Left hindlimb (tissue), 1 donor: ENCODE data around the gene SMAD7.
A peak's percentile ranks its signal among the peaks of the same experiment; 100 is the strongest.

Experiments used
- DNase-seq: peaks from one replicate; pipeline ENCODE4 v3.0.0-alpha.2; 2018

Gene SMAD7

GRCh38 chr18:48893061-48893607 lies 57.6 kb downstream of the SMAD7 start:
- no peak for DNase-seq

GRCh38 chr18:48892146-48892855 lies 58.5 kb downstream of the SMAD7 start:
- no peak for DNase-seq

- DNase-seq, result no peak
These were observed 59.0 kb downstream of the SMAD7 start for GRCh38 chr18:48891721-48892120.

GRCh38 chr18:48889981-48890762 lies 60.6 kb downstream of the SMAD7 start:
- DNase-seq, result no peak

- DNase-seq, result peak; percentile 75
These were observed 61.4 kb downstream of the SMAD7 start for GRCh38 chr18:48889115-48889941.

- no peak for DNase-seq
These were observed 62.0 kb downstream of the SMAD7 start for GRCh38 chr18:48888773-48889080.

GRCh38 chr18:48887905-48888772 lies 62.6 kb downstream of the SMAD7 start:
- no peak for DNase-seq

GRCh38 chr18:48887294-48887904 lies 63.4 kb downstream of the SMAD7 start:
- no peak for DNase-seq

GRCh38 chr18:48886520-48887293 lies 64.1 kb downstream of the SMAD7 start:
- DNase-seq, result no peak

GRCh38 chr18:48885924-48886400 lies 64.8 kb downstream of the SMAD7 start:
- no peak for DNase-seq

- no peak for DNase-seq
These were observed 65.4 kb downstream of the SMAD7 start for GRCh38 chr18:48885266-48885923.

- DNase-seq, result no peak
These were observed 66.0 kb downstream of the SMAD7 start for GRCh38 chr18:48884771-48885170.

GRCh38 chr18:48884306-48884705 lies 66.5 kb downstream of the SMAD7 start:
- DNase-seq, result no peak

- no peak for DNase-seq
These were observed 68.4 kb downstream of the SMAD7 start for GRCh38 chr18:48882379-48882778.

- DNase-seq, result no peak
These were observed 69.8 kb downstream of the SMAD7 start for GRCh38 chr18:48880931-48881330.

- no peak for DNase-seq
These were observed 71.7 kb downstream of the SMAD7 start for GRCh38 chr18:48879008-48879431.

- no peak for DNase-seq
These were observed 72.3 kb downstream of the SMAD7 start for GRCh38 chr18:48878471-48878870.

- DNase-seq, result no peak
These were observed 72.8 kb downstream of the SMAD7 start for GRCh38 chr18:48877941-48878340.

- no peak for DNase-seq
These were observed 74.2 kb downstream of the SMAD7 start for GRCh38 chr18:48876590-48876989.

- peak; percentile 42 for DNase-seq
These were observed 74.7 kb downstream of the SMAD7 start for GRCh38 chr18:48875942-48876511.
